ENCODE data around the gene WDFY2. TPM values are rescaled to one million over a fixed set of nuclear protein-coding genes. Genes with fewer than 3 reads are reported as not detected.

The WDFY2 gene
- total and polyA plus RNA-seq, 10 of the 15 experiments (the other 5 are each of a cell fraction or from before 2014, with no cell fraction given), result 2.1 to 13.0 (median 8.1) TPM

- TF ChIP-seq ZNF592 (IDR thresholded peaks at IDR 0.05), result no peak
- TF ChIP-seq TARDBP (IDR thresholded peaks at IDR 0.05; ENCODE audit: borderline replicate concordance), result no peak
- no peak for TF ChIP-seq CEBPZ (IDR thresholded peaks at IDR 0.05; ENCODE audit: low read depth, low read length)
- no peak for TF ChIP-seq TBL1XR1 (IDR thresholded peaks at IDR 0.05; ENCODE audit: low read depth, low read length)
- TF ChIP-seq TCF3 (IDR thresholded peaks at IDR 0.05; ENCODE audit: borderline replicate concordance, insufficient read depth, low read depth, low read length), result no peak
- TF ChIP-seq ZNF24 (IDR thresholded peaks at IDR 0.05), result no peak
- no peak for TF ChIP-seq PAX8 (IDR thresholded peaks at IDR 0.05)
- no peak for TF ChIP-seq MEF2B (IDR thresholded peaks at IDR 0.05; ENCODE audit: partially characterized antibody, poor library complexity, severe bottlenecking)
- TF ChIP-seq USF2 (IDR thresholded peaks at IDR 0.05; ENCODE audit: borderline replicate concordance, low read depth, low read length), result no peak
- no peak for TF ChIP-seq CBX5 (IDR thresholded peaks at IDR 0.05; ENCODE audit: low read depth)
- no peak for TF ChIP-seq MYC (IDR thresholded peaks at IDR 0.05; ENCODE audit: insufficient read depth, insufficient read length, insufficient replicate concordance, low read length, severe bottlenecking)
- no peak for TF ChIP-seq JUNB (IDR thresholded peaks at IDR 0.05)
Observed at GRCh38 chr13:51553531-51553930, 30.7 kb upstream of the WDFY2 start (continued).

Measured in GM12878 (cell line).